ENCODE measurements around the gene ZSWIM6. TPM values are rescaled to one million over a fixed set of nuclear protein-coding genes. Genes with fewer than 3 reads are reported as not detected.

The ZSWIM6 gene
- total RNA-seq, 1 experiment from 2014 or later: 10.8 TPM

GRCh38 chr5:61313960-61314681, 17.9 kb upstream of the ZSWIM6 start:
- intact Hi-C loops (cut with micrococcal nuclease; ENCODE audit: unreplicated experiment) (no loop called here), in situ Hi-C loops (cut with HindIII; ENCODE audit: low pct_unique_long_range_greater_than_20kb, low sequenced_read_pairs) (no loop called here)
- POLR2A ChIA-PET: no interaction called here
- Histone ChIP-seq H3K9me3 (ENCODE audit: control insufficient read depth, insufficient read depth, low read depth, low read length) (no peaks in the 10 kb centered on the region), H3K4me1 (ENCODE audit: control insufficient read depth, insufficient read depth, low read length) (peaks cover 24% of the 10 kb centered on the region), H3K27me3 (ENCODE audit: control insufficient read depth, insufficient read depth, low read length) (no peaks in the 10 kb centered on the region), H3K27ac (ENCODE audit: low read length) (0 out of 2 replicates have a peak overlapping the region, but pooled peaks have one; percentile 27), H3K4me3 (ENCODE audit: low read depth in 2 of 2, low read length in 2 of 2) (no peak overlapping the region), H3K36me3 (ENCODE audit: control insufficient read depth, insufficient read depth, low read length) (no peaks in the 10 kb centered on the region)
- TF ChIP-seq, protein P1, sequence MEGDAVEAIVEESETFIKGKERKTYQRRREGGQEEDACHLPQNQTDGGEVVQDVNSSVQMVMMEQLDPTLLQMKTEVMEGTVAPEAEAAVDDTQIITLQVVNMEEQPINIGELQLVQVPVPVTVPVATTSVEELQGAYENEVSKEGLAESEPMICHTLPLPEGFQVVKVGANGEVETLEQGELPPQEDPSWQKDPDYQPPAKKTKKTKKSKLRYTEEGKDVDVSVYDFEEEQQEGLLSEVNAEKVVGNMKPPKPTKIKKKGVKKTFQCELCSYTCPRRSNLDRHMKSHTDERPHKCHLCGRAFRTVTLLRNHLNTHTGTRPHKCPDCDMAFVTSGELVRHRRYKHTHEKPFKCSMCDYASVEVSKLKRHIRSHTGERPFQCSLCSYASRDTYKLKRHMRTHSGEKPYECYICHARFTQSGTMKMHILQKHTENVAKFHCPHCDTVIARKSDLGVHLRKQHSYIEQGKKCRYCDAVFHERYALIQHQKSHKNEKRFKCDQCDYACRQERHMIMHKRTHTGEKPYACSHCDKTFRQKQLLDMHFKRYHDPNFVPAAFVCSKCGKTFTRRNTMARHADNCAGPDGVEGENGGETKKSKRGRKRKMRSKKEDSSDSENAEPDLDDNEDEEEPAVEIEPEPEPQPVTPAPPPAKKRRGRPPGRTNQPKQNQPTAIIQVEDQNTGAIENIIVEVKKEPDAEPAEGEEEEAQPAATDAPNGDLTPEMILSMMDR (IDR thresholded peaks at IDR 0.05): no peak
- TF ChIP-seq POLR2AphosphoS5 (IDR thresholded peaks at IDR 0.05; ENCODE audit: low read depth, low read length) (no peak), SIN3A (IDR thresholded peaks at IDR 0.05; ENCODE audit: borderline replicate concordance, insufficient read depth, low read depth, low read length) (no peak), REST (IDR thresholded peaks at IDR 0.05; ENCODE audit: insufficient read depth in 1 of 2, low read depth in 2 of 2, low read length in 1 of 2) (no peak)
- no TSS peak for BruUV-seq (replicated peaks)
- DNase-seq (ENCODE audit: low read depth, low spot score) (peak; percentile 98), ATAC-seq (peak; percentile 86)
- CTCF ChIA-PET: no interaction called here

DNA sequence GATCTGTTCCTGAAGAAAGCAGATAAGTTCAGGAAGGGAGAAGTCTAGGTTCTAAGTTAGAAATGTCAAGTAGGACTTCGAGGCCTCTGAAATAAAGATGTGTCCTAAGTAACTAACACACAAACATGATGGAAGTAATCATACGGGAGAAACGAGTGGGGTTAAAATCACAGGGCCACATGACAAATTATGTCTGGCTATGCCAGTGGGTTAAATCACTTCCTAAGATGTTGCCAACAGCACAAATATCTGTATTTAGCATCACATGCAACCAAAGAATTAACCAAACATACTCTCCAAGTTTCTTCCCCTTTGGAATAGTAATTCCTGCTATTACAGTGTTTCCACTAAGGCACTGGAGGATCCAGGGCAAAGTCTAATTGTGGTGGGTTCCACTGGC, 13.7 kb upstream of the ZSWIM6 start:
- H3K27ac ChIP-seq (ENCODE audit: low read length): no peak overlapping the region
- DNase-seq (ENCODE audit: low read depth, low spot score): no peak
- ChIA-PET POLR2A (no interaction called here), CTCF (no interaction called here)
- TF ChIP-seq POLR2AphosphoS5 (IDR thresholded peaks at IDR 0.05; ENCODE audit: low read depth, low read length) (no peak), SIN3A (IDR thresholded peaks at IDR 0.05; ENCODE audit: borderline replicate concordance, insufficient read depth, low read depth, low read length) (no peak), REST (IDR thresholded peaks at IDR 0.05; ENCODE audit: insufficient read depth in 1 of 2, low read depth in 2 of 2, low read length in 1 of 2) (no peak), TCF7L2 (IDR thresholded peaks at IDR 0.05; ENCODE audit: low read depth, low read length) (no peak)
- TF ChIP-seq, protein P1 (IDR thresholded peaks at IDR 0.05): no peak
- H3K4me1 ChIP-seq (ENCODE audit: control insufficient read depth, insufficient read depth, low read length): peaks cover 8% of the 10 kb centered on the region
- no TSS peak for BruUV-seq (replicated peaks)
- ATAC-seq: no peak
- H3K4me3 ChIP-seq (ENCODE audit: low read depth in 2 of 2, low read length in 2 of 2): no peak overlapping the region
- intact Hi-C loops (cut with micrococcal nuclease; ENCODE audit: unreplicated experiment) (no loop called here), in situ Hi-C loops (cut with HindIII; ENCODE audit: low pct_unique_long_range_greater_than_20kb, low sequenced_read_pairs) (no loop called here)
- no peaks in the 10 kb centered on the region for H3K9me3 ChIP-seq (ENCODE audit: control insufficient read depth, insufficient read depth, low read depth, low read length)
- H3K27me3 ChIP-seq (ENCODE audit: control insufficient read depth, insufficient read depth, low read length): no peaks in the 10 kb centered on the region
- H3K36me3 ChIP-seq (ENCODE audit: control insufficient read depth, insufficient read depth, low read length): no peaks in the 10 kb centered on the region
